Measurements from ENCODE around the gene SAMD14.

SAMD14 gene

DNA sequence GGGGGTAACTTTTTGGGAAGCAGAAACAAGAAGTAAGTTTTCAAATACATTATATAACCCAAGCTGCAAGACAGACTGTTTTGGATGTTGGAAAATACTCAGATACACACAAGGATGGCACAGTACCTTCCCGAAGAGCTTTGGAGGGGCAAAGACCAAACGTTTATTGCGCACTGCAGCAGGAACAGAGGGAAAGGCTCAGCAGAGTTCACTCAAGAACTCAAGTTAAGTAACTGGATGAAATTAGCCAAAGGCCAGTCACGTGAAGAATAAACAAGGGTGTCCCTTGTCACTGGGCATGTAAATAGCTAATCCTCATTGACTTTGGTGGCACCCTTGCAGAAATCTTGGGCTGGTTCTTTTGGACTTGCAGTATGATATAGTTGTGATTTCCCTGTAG is 32.0 kb downstream of the SAMD14 start:
- no peak overlapping the region for H3K4me3 ChIP-seq (ENCODE audit: low read depth, low read length)

DNA sequence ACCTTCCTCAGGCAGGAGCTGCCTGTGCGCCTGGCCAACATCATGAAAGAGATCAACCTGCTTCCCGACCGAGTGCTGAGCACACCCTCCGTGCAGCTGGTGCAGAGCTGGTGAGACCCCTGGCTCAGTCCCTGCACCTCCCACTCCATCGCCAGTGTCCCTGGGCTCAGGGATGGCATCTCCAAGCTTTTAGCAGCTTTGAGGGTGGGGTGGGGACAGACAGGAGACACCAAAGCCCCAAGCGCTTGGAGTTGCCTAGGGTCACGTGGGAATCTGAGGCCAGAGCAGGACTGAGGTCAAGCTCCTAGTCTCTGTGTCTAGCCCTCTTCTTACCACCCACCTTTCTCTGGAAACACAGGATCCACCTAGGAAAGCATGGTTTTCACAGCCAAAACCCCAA is 32.5 kb downstream of the SAMD14 start:
- no peak overlapping the region for H3K4me3 ChIP-seq (ENCODE audit: low read depth, low read length)

DNA sequence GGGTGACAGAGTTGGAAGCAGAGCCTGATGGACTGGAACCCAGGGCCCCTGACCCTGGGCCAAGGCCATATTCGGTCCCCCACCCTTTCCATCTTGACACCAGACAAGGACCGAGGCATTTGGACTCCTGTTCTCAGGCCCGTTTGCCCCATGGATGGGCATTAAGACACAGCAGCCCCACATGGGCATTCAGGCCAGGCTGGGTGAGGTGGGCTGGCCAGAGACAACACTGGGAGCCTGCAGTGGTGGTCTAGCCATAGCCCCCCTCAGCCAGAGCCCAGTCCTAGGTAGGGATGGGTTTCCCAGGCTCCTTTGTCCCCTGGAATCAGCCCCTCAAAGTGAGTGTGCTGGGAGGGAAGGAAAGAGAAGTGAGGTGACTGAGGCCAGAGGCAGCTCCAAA is 33.2 kb downstream of the SAMD14 start:
- no peak overlapping the region for H3K4me3 ChIP-seq (ENCODE audit: low read depth, low read length)

DNA sequence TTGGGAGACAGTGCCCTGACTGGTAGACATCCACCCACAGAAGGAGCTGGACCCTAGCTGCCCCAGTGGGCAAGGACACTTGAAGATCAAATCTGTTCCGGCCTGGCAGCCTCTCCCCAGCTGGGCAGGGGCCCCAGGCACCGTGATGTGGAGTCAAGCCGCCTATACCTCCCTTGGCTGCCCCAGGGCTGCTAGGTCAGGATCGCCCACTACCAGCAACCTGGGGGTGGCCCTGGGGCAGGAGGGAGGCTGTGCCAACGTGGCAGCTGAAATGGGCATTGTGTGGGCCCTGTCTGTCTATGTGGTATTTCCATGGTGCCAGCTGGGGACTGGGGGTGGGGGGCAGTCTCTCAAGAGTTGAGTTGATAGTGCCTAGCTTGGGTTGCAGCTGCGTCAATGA is 33.9 kb downstream of the SAMD14 start:
- H3K4me3 ChIP-seq (ENCODE audit: low read depth, low read length) = peak overlapping the region; percentile 53

DNA sequence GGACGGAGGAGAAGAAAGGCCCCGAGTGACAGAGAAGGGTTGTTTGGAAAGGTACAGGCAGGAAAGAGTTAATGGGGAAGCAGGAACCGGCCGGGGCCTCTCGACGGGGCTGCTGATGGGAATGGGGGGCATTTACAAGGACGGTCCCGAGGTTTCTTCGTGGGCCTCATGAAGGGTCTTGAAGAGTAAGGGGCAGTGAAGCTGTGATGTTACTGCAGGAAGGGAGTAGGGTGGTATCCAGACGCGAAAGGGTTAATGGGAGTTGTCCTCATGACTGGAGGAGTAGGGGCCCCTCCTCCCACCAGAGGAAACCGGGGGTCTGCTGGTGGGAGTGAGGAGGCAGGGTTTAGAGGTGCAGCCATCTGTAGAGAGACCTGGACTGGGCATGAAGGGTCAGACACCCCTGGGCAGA is 34.3 kb downstream of the SAMD14 start:
- H3K4me3 ChIP-seq (ENCODE audit: low read depth, low read length) = peak overlapping the region; percentile 53

DNA sequence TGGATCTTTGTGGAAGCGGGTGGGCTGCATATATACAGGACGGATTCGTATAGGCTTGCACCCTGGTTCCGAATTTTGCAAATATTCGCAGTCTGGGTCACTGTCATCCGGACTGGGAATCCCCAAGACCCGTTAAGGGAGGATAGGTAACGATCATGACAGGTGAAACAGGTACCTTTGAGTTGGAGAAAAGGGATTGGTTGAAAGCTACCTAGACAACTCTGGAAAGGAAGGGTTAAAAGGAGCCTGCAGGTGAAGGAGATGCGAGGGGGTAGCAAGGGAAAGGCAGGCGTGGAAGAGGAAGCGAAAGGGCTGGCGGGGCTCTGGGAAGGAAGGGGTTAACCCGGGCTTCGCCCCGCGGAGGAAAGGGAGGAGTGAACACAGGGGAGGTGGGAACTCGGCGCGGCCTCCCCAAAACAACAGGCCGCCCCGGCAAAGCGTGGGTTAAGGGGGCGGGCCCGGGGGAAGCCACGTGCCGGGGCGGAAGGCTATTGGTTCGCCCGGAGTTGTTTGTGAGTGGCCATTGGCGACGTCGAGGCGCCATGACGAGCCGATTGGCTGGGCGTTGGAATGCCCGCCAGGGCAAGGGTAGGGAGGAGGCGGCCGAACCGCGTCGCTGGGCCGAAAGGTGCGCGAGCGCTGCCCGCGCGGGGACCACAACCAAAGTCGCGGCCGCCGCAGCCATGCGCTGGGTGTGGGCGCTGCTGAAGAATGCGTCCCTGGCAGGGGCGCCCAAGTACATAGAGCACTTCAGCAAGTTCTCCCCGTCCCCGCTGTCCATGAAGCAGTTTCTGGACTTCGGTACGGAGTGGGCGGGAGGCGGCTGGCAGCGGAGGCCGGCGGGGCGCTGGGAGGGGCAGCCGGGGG is 35.0 kb downstream of the SAMD14 start, which contains the start of gene PDK2:
TSS of gene PDK2 (plus strand) at position 599 of the 867 bp plus-strand sequence. CDS start at position 684, 85 bp downstream.
- peak within 1 kb of the TSS; percentile 53 for H3K4me3 ChIP-seq (ENCODE audit: low read depth, low read length)

DNA sequence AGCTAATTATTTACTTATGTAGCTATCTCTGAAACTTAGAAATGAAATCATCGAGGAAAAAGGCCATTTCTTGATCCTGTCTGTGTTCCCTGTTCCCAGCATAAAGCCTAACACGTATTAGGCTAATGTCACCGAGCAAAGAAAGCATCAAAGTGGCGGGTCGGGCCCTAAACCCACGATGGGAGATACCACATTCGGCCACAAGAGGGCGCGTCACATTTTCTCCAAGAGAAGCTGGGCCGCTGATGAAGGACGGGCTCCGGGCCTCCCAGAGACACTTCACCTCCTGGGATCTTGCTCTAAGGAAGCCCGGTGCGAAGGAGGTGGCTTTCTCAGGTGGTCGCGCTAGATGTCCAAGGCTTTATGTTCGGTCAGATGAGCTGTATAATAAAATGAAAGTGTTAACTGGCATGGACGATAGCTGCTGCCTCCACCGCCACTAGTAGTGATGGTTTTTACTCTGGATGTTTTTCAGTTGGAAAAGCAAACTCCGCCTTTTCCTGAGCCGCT is 35.7 kb downstream of the SAMD14 start:
- H3K4me3 ChIP-seq (ENCODE audit: low read depth, low read length) = peak overlapping the region; percentile 53

DNA sequence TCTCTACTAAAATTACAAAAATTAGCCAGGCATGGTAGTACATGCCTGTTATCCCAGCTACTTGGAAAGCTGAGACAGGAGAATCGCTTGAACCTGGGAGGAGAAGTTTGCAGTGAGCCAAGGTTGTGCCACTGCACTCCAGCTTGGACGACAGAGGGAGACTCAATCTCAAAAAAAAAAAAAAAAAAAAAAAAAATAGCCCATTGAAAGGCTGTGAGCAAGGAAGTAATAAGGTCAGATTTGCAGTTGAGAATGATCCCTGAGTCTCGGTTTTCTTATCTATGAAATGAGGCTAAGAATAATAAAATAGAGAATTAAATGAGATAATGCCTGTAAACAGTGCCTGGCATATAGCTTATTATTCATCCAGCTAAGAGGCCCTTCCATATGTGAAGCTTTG is 36.2 kb downstream of the SAMD14 start:
- no peak overlapping the region for H3K4me3 ChIP-seq (ENCODE audit: low read depth, low read length)

DNA sequence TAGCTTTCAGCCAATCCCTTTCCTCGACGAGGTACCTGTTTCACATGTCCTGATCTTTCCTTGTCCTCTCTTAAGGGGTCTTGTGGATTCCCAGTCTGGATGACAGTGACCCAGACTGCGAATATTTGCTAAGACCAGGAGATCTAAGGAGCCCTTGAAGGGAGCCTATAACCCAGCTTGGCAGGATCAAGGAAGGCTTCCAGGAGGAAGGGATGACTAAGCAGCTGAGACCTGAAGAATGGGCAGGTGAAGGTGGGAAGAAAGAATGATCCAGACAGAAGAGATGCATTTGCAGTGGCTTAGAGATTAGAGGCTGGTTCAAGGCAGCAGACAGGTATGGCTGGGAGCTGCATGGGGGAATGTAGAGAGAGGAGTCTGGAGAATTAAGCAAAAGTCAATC is 36.7 kb downstream of the SAMD14 start:
- no peak overlapping the region for H3K4me3 ChIP-seq (ENCODE audit: low read depth, low read length)

DNA sequence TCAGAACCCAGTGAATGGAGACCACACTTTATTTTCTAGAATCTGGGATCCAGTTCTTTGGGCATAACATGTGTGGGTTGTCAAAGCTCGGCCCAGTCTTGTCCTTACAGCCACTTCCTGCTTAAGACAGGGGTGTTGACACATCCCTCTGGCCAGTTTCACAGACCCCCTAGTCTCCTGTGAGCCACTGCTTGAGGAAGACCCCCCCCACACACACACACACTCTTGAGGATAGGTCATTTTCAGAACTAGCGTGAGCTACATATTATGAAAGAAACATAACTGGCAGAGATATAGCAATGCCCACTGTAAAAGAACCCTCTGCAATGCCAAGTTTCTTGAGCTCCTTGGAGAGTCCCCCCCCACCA is 38.1 kb downstream of the SAMD14 start:
- H3K4me3 ChIP-seq (ENCODE audit: low read depth, low read length) = no peak overlapping the region

DNA sequence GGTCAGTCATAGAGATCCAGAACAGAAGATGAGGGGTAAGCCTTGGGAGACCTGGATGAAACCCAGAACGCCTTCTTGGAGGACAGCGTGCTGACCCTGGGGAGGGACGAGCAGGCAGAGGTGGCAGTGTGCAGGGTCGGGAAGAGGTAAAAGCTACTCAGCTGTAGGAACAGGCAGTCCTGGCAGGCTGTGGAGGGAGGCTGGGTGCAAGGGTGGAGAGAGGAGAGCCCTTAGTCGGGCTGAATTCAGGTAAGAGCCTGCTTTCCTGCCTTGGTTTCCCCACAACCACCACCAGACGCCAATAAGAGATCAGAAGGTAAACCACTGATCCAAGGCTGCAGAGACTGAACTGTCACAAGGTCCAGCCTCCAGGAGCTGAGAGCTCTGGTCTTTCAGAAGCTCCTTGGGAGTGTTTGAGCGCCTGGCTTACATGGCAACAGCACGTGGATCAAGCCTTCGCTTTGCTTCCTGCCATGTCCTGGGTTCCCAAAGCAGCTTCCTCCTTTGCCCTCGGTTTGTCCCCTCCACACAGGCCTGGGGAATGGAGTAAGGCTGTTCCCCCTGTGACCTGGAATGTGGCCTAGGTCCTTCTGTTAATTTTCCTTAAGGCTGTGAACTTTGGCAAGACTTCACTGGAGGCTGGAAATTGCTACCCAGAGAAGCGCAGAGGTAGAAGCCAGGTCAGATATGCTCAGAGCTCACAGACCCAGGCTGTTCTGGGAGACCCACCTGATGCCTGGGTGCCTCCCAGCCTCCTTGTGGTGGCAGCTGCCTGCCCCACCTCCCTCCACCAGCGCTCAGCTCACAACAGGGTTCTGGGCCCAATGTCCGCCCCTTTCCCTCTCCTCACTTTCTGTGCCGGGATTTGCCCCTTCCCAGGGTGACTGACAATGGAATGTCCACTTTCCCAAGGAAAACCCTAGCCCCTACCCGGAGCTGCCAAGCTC is 38.7 kb downstream of the SAMD14 start:
- H3K4me3 ChIP-seq (ENCODE audit: low read depth, low read length) = no peak overlapping the region

DNA sequence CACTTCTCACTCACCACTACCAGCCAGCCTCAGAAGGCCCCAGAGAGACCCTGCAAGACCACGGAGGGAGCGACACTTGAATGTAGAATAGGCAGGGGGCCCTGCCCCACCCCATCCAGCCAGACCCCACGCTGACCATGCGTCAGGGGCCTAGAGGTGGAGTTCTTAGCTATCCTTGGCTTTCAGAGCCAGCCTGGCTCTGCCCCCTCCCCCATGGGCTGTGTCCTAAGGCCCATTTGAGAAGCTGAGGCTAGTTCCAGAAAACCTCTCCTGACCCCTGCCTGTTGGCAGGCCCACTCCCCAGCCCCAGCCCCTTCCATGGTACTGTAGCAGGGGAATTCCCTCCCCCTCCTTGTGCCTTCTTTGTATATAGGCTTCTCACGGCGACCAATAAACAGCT is 39.9 kb downstream of the SAMD14 start:
- no peak overlapping the region for H3K4me3 ChIP-seq (ENCODE audit: low read depth, low read length)

DNA sequence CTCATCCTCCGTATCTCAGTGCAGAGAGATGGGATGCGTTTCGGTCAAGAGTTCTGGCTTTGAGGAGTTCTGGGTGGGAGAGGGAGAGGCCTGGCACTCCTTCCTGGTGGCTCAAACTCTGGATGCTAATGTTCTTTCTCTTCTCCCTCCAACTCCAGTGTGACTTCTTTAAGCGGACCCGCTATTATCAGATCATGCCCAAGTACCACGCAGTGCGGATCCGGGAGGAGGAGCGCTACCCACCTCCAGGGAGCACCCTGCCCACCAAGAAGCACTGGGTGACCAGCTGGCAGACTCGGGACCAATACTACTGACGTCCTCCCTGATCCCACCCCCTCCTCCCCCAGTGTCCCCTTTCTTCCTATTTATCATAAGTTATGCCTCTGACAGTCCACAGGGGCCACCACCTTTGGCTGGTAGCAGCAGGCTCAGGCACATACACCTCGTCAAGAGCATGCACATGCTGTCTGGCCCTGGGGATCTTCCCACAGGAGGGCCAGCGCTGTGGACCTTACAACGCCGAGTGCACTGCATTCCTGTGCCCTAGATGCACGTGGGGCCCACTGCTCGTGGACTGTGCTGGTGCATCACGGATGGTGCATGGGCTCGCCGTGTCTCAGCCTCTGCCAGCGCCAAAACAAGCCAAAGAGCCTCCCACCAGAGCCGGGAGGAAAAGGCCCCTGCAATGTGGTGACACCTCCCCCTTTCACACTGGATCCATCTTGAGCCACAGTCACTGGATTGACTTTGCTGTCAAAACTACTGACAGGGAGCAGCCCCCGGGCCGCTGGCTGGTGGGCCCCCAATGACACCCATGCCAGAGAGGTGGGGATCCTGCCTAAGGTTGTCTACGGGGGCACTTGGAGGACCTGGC is 40.8 kb downstream of the SAMD14 start:
- H3K4me3 ChIP-seq (ENCODE audit: low read depth, low read length) = no peak overlapping the region

DNA sequence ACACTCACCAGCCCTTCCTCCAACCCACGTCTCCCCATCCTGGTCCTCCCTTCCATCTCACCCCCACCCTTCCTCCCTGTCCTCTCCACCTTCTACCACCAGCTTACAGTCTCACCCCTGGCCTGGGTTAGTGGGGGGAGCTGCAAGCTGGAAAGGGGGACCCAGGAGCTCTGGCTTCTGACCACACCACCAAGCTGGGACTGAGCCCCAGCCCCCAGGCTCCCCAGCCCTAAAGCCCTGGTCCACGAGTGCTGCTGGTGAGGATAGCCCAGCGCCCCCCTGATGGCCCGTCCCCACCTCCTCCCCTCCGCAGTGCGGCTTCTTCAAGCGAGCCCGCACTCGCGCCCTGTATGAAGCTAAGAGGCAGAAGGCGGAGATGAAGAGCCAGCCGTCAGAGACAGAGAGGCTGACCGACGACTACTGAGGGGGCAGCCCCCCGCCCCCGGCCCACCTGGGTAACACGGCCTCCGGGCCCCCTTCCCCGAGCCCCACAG is 42.0 kb downstream of the SAMD14 start:
- no peak overlapping the region for H3K4me3 ChIP-seq (ENCODE audit: low read depth, low read length)

DNA sequence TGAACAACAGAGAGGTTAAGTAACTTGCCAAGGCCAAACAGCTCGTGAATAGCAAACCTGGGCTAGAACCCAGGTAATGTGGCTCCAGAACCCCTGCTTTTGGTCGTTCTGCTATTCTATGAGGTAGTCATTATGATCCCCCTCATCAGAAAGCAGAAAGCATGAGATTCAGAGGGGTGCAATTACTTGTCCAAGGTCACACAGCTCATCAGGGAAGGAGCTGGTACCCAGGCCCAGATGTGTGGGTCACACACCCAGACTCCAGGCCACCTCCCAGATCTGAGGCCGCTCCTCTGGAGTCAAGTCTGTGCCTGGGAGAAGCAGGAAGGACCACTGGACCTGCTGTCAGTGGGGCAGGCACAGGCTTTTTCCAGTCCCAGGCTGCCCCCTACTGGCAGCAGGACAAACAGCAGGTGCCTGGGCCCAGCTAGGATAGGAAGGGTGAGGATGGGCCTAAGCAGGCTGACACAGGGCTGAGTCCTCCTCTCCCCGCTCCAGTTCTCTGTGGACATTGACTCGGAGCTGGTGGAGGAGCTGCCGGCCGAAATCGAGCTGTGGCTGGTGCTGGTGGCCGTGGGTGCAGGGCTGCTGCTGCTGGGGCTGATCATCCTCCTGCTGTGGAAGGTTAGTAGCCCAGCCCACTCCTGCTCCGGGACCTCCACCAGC is 42.6 kb downstream of the SAMD14 start:
- no peak overlapping the region for H3K4me3 ChIP-seq (ENCODE audit: low read depth, low read length)

DNA sequence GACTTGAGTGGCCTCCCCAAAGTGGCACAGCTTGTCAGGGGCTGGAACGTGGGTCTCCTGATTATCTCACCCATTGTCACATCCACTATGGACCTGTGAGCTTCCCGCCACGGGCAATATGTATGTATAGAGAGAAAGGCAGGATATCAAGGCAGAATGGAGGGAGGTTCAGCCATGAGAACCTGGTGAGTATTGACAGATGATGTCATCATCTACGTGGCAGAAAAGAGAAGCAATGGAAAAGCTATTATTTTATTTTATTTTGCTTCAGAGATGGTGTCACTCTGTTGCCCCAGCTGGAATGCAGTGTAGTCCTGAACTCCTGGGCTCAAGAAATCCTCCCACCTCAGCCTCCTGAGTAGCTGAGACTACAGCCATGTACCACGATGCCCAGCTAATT is 48.2 kb downstream of the SAMD14 start:
- H3K4me3 ChIP-seq (ENCODE audit: low read depth, low read length) = no peak overlapping the region

DNA sequence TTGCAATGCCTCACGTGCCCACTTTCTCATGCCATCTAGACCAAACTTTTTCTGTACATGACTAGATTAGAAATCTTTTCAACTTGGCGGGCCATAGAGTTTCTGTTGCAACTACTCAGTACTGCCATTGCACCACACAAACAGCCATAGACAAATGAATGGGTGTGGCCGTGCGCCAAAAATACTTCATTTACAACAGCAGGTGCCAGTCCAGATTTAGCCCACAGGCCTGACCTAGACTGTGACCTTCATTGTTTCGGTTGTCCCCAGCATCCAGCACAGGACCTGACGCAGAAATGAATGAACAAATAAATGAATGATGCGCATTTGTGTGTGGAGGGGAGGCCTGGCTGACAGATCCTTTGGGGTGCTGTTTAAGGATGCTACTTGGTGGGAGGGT is 49.1 kb downstream of the SAMD14 start:
- no peak overlapping the region for H3K4me3 ChIP-seq (ENCODE audit: low read depth, low read length)

DNA sequence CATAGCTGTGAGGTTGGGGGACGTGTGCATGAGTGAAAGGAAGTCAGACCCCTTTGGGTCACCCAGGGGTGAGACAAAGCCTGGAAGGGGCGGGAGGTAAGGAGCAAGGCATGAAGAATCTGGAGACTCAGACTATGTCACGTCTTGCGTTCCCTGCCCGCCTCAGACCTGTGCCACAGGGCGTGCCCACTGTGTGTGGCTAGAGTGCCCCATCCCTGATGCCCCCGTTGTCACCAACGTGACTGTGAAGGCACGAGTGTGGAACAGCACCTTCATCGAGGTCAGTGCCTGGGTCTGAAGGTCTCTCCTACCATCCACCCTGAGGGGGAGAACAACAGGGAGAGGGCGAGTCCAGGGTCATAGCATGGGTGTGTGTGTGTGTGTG is 49.9 kb downstream of the SAMD14 start:
- H3K4me3 ChIP-seq (ENCODE audit: low read depth, low read length) = no peak overlapping the region

DNA sequence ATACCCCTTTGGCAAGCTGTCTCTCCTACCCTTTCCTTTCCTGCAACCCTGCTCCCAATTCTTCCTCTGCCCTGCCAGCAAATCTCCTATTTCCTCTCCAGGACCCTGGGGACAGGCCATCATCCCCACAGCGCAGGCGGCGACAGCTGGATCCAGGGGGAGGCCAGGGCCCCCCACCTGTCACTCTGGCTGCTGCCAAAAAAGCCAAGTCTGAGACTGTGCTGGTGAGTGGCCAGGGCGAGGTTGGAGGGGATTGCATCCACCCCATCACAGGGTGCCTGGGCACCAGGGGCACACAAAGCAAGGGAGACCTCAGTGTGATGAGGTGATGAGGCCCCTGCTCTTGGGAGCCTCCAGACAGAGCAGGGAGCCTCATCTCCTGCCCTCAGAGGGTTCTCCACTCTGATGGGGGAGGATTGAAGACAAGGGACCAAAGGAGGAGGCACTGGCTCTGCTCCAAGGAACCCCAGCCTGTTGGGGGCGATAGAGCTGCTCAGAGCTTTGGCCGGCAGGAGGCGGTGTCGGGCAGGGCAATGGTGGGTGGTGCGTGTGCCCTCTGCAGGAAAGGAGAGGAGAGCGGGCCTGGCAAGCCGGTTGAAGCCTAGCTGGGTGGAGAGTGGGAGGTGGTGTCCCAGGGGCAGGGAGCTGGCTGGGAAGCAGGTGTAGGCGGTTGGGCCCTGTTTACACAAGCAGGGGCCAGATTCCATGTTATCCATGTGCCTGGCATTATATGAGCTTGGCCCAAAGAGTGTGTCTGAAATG is 50.4 kb downstream of the SAMD14 start:
- H3K4me3 ChIP-seq (ENCODE audit: low read depth, low read length) = no peak overlapping the region
